HEK293 (cell line): ENCODE data around the gene AP1S2.

Experiments used
- ATF2 ChIP-seq: fragments of 450-650 bp; formaldehyde crosslinking; IDR thresholded peaks from 2 replicates; pipeline ENCODE4 v1.5.1; 2016; ENCODE audit warnings: missing biosample characterization, missing genetic modification characterization, low read depth
- CTCF ChIP-seq: fragments of 450-650 bp; formaldehyde crosslinking; IDR thresholded peaks from 2 replicates; pipeline ENCODE4 v1.5.1; 2016; ENCODE audit warnings: missing biosample characterization, missing genetic modification characterization
- GLIS2 ChIP-seq: fragments of 450-650 bp; formaldehyde crosslinking; IDR thresholded peaks from 2 replicates; pipeline ENCODE4 v1.5.1; 2016; ENCODE audit warnings: missing biosample characterization, missing genetic modification characterization
- KLF17 ChIP-seq: fragments of 450-650 bp; formaldehyde crosslinking; IDR thresholded peaks from 2 replicates; pipeline ENCODE4 v1.5.1; 2016; ENCODE audit warnings: missing biosample characterization, missing genetic modification characterization
- MZF1 ChIP-seq: fragments of 450-650 bp; formaldehyde crosslinking; IDR thresholded peaks from 2 replicates; pipeline ENCODE4 v1.5.1; 2017; ENCODE audit warnings: missing biosample characterization, missing genetic modification characterization, borderline replicate concordance
- PRDM10 ChIP-seq: fragments of 450-650 bp; formaldehyde crosslinking; IDR thresholded peaks from 2 replicates; pipeline ENCODE4 v1.5.1; 2016; ENCODE audit warnings: missing biosample characterization, missing genetic modification characterization
- PRDM2 ChIP-seq: fragments of 450-650 bp; formaldehyde crosslinking; IDR thresholded peaks from 2 replicates; pipeline ENCODE4 v1.5.1; 2016; ENCODE audit warnings: missing biosample characterization, missing genetic modification characterization, borderline replicate concordance
- REPIN1 ChIP-seq: fragments of 450-650 bp; formaldehyde crosslinking; IDR thresholded peaks from 2 replicates; pipeline ENCODE4 v1.5.1; 2017; ENCODE audit warnings: missing biosample characterization, missing genetic modification characterization, low read depth
- SCRT1 ChIP-seq: fragments of 450-650 bp; formaldehyde crosslinking; IDR thresholded peaks from 2 replicates; pipeline ENCODE4 v1.5.1; 2016; ENCODE audit warnings: missing biosample characterization, missing genetic modification characterization, borderline replicate concordance
- ZNF114 ChIP-seq: fragments of 450-650 bp; formaldehyde crosslinking; IDR thresholded peaks from 2 replicates; pipeline ENCODE4 v1.5.0; 2017; ENCODE audit warnings: missing biosample characterization, missing genetic modification characterization
- ZNF2 ChIP-seq: fragments of 450-650 bp; formaldehyde crosslinking; IDR thresholded peaks from 2 replicates; pipeline ENCODE4 v1.5.1; 2016; ENCODE audit warnings: missing biosample characterization, missing genetic modification characterization
- ZNF266 ChIP-seq: fragments of 450-650 bp; formaldehyde crosslinking; IDR thresholded peaks from 2 replicates; pipeline ENCODE4 v1.5.1; 2016; ENCODE audit warnings: missing biosample characterization, missing genetic modification characterization, low read depth
- ZNF488 ChIP-seq: fragments of 450-650 bp; formaldehyde crosslinking; IDR thresholded peaks from 2 replicates; pipeline ENCODE4 v1.5.1; 2016; ENCODE audit warnings: missing biosample characterization, missing genetic modification characterization
- ZNF529 ChIP-seq: fragments of 450-650 bp; formaldehyde crosslinking; IDR thresholded peaks from 2 replicates; pipeline ENCODE4 v1.5.1; 2017; ENCODE audit warnings: missing genetic modification characterization, missing biosample characterization; ENCODE audit not compliant: insufficient replicate concordance
- ZNF544 ChIP-seq: fragments of 450-650 bp; formaldehyde crosslinking; IDR thresholded peaks from 2 replicates; pipeline ENCODE4 v1.5.0; 2017; ENCODE audit warnings: missing biosample characterization, missing genetic modification characterization
- ZNF660 ChIP-seq: fragments of 450-650 bp; IDR thresholded peaks from 2 replicates; pipeline ENCODE4 v1.5.1; 2018; ENCODE audit warnings: missing biosample characterization, mild to moderate bottlenecking, missing genetic modification characterization
- ZNF677 ChIP-seq: fragments of 450-650 bp; IDR thresholded peaks from 2 replicates; pipeline ENCODE4 v1.5.0; 2018; ENCODE audit warnings: missing biosample characterization, mild to moderate bottlenecking, missing genetic modification characterization, moderate library complexity
- ZNF704 ChIP-seq: fragments of 450-650 bp; formaldehyde crosslinking; IDR thresholded peaks from 2 replicates; pipeline ENCODE4 v1.5.1; 2016; ENCODE audit warnings: missing biosample characterization, missing genetic modification characterization
- ZNF777 ChIP-seq: fragments of 450-650 bp; formaldehyde crosslinking; IDR thresholded peaks from 2 replicates; pipeline ENCODE4 v1.5.1; 2017; ENCODE audit warnings: missing biosample characterization, missing genetic modification characterization, borderline replicate concordance
- ZNF791 ChIP-seq: fragments of 450-650 bp; formaldehyde crosslinking; IDR thresholded peaks from 2 replicates; pipeline ENCODE4 v1.5.1; 2016; ENCODE audit warnings: missing biosample characterization, missing genetic modification characterization
- ZNF830 ChIP-seq: fragments of 450-650 bp; IDR thresholded peaks from 2 replicates; pipeline ENCODE4 v1.5.0; 2018; ENCODE audit warnings: missing biosample characterization, missing genetic modification characterization, low read depth, mild to moderate bottlenecking, moderate library complexity
- ZNF837 ChIP-seq: fragments of 450-650 bp; formaldehyde crosslinking; IDR thresholded peaks from 2 replicates; pipeline ENCODE4 v1.5.1; 2016; ENCODE audit warnings: missing biosample characterization, missing genetic modification characterization

AP1S2 gene

GRCh38 chrX:15854712-15855567 is at the start of gene AP1S2 (continued):
- TF ChIP-seq PRDM10 (0 out of 2 replicates have a peak, but pooled peaks have one; percentile 20), GLIS2 (peak; percentile 44), ZNF791 (tag by site-specific recombination) (no peak), KLF17 (tag by site-specific recombination) (no peak; the same call in none of the 2 replicates), CTCF (tag by site-specific recombination) (no peak), ZNF266 (tag by site-specific recombination) (no peak), ZNF544 (no peak), ZNF704 (peak; percentile 83), ZNF777 (no peak; the same call in 1 of the 2 replicates), ZNF488 (tag by site-specific recombination) (no peak), ZNF830 (tag by site-specific recombination) (no peak), ZNF529 (tag by site-specific recombination) (no peak), PRDM2 (tag by site-specific recombination) (no peak), REPIN1 (no peak), ZNF837 (tag by site-specific recombination) (no peak), ZNF660 (tag by site-specific recombination) (no peak; the same call in 1 of the 2 replicates), ZNF2 (tag by site-specific recombination) (no peak), ATF2 (tag by site-specific recombination) (no peak), ZNF677 (no peak), SCRT1 (no peak), ZNF114 (tag by site-specific recombination) (no peak), MZF1 (no peak)
